Measurements from ENCODE around the gene ZFAND3. TPM values are rescaled to one million over a fixed set of nuclear protein-coding genes. Genes with fewer than 3 reads are reported as not detected.

Gene ZFAND3
- total RNA-seq, 4 donors from 2014 or later, result 45.0 to 55.2 (median 49.5) TPM

GRCh38 chr6:38025451-38025850 lies 205.9 kb downstream of the ZFAND3 start:
- DNase-seq (no peak), ATAC-seq (no peak)
- Histone ChIP-seq H3K27ac (no peak overlapping the region), H3K9me3 (no peaks in the 10 kb centered on the region), H3K27me3 (no peaks in the 10 kb centered on the region), H3K4me3 (no peak overlapping the region), H3K36me3 (no peaks in the 10 kb centered on the region), H3K4me1 (peaks cover 17 to 29% of the 10 kb centered on the region in 2 donors)
- in situ Hi-C loops (cut with MboI; ENCODE audit: low sequenced_read_pairs in 4 of 4), result loop anchor here in 1 of 4 donors (25.0 kb wide), 1 partner anchor 462 kb away; no protein-coding TSS in a partner anchor
- intact Hi-C loops (cut with DNase I; ENCODE audit: low total_unique reads), result no loop called here
- TF ChIP-seq POLR2A (IDR thresholded peaks at IDR 0.05) (no peak), CTCF (IDR thresholded peaks at IDR 0.05 in 4 of 5, conservative IDR thresholded peaks at IDR 0.05 in 1 of 5) (no peak)

DNA sequence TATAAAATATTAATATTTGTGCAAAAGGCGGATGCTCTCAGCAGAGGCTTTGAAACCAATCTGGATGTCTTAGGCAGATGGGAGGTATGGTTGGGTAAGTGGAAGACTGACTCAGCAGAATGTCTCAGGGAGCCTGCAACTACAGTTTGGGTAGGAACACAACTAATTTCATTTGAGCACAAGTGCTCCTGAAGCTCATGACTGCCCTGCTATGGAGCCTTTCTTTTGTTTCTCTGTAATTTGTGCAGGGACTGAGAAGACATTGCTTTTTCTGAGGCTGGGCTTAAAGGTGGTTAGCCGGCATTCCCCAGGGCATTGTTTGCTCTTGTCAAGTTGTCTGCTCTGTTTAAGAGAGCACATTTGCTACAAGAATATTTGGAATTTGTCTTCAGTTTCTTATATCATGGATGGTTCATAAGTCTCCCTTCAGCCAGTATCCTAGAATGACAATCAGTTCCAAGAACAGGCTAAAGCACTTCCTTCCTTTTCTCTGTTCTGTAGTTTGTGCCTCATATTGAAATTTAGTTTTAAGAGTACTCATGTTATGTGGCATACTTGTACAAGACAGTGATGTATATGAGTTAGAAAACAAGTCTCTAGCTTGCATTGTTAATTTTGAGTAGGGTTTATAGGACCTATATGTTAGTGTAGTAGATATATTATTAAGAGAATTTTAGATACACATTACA lies 208.3 kb downstream of the ZFAND3 start:
- ATAC-seq (no peak), DNase-seq (no peak)
- no peak for TF ChIP-seq POLR2A (IDR thresholded peaks at IDR 0.05)
- TF ChIP-seq CTCF (IDR thresholded peaks at IDR 0.05 in 4 of 5, conservative IDR thresholded peaks at IDR 0.05 in 1 of 5), result no peak
- H3K4me3 ChIP-seq, result no peak overlapping the region
- H3K27ac ChIP-seq, result no peak overlapping the region
- in situ Hi-C loops (cut with MboI; ENCODE audit: low sequenced_read_pairs in 4 of 4), result loop anchor here in 1 of 4 donors (25.0 kb wide), 1 partner anchor 459 kb away; no protein-coding TSS in a partner anchor
- no peaks in the 10 kb centered on the region for H3K36me3 ChIP-seq
- intact Hi-C loops (cut with DNase I; ENCODE audit: low total_unique reads), result no loop called here
- H3K4me1 ChIP-seq, result peaks cover 9 to 33% of the 10 kb centered on the region in 2 donors
- H3K9me3 ChIP-seq, result no peaks in the 10 kb centered on the region
- no peaks in the 10 kb centered on the region for H3K27me3 ChIP-seq

DNA sequence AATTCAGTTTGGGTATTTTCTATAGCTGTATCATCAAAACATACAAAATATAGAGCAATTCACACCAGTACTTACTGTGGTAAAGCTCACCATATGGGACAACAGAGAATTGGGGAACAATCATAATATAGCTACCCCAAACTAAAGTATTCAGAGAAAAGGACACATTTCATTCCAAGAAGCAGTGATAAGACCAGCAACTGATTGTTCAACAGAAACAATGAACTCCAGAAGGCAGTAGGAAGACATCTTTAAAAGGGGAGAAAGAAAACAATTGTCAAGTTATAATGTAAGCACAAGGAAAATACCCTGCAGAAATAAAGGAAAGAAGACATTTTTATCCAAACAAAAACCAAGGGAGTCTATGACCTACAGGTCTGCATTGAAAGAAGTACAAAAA lies 210.9 kb downstream of the ZFAND3 start:
- peaks cover 33 to 54% of the 10 kb centered on the region in 2 donors for H3K4me1 ChIP-seq
- H3K36me3 ChIP-seq, result no peaks in the 10 kb centered on the region
- no peak overlapping the region for H3K4me3 ChIP-seq
- in situ Hi-C loops (cut with MboI; ENCODE audit: low sequenced_read_pairs in 4 of 4), result loop anchor here in 1 of 4 donors (25.0 kb wide), 1 partner anchor 457 kb away; no protein-coding TSS in a partner anchor
- ATAC-seq (no peak), DNase-seq (no peak)
- H3K9me3 ChIP-seq, result no peaks in the 10 kb centered on the region
- H3K27ac ChIP-seq, result no peak overlapping the region
- TF ChIP-seq CTCF (IDR thresholded peaks at IDR 0.05 in 4 of 5, conservative IDR thresholded peaks at IDR 0.05 in 1 of 5) (no peak), POLR2A (IDR thresholded peaks at IDR 0.05) (no peak)
- no peaks in the 10 kb centered on the region for H3K27me3 ChIP-seq
- intact Hi-C loops (cut with DNase I; ENCODE audit: low total_unique reads), result no loop called here

- peaks cover 38 to 49% of the 10 kb centered on the region in 2 donors for H3K4me1 ChIP-seq
- in situ Hi-C loops (cut with MboI; ENCODE audit: low sequenced_read_pairs in 4 of 4) (loop anchor here in 1 of 4 donors (25.0 kb wide), 1 partner anchor 455 kb away; no protein-coding TSS in a partner anchor), intact Hi-C loops (cut with DNase I; ENCODE audit: low total_unique reads) (no loop called here)
- H3K4me3 ChIP-seq, result no peak overlapping the region
- H3K36me3 ChIP-seq, result no peaks in the 10 kb centered on the region
- DNase-seq (no peak), ATAC-seq (no peak)
- no peaks in the 10 kb centered on the region for H3K9me3 ChIP-seq
- no peaks in the 10 kb centered on the region for H3K27me3 ChIP-seq
- TF ChIP-seq POLR2A (IDR thresholded peaks at IDR 0.05), result no peak
- no peak for TF ChIP-seq CTCF (IDR thresholded peaks at IDR 0.05 in 4 of 5, conservative IDR thresholded peaks at IDR 0.05 in 1 of 5)
- no peak overlapping the region for H3K27ac ChIP-seq
Observed at GRCh38 chr6:38032797-38033196, 213.3 kb downstream of the ZFAND3 start.

Data from gastrocnemius medialis (tissue), 4 donors.